ENCODE data around the gene NTSR1.

The NTSR1 gene

DNA sequence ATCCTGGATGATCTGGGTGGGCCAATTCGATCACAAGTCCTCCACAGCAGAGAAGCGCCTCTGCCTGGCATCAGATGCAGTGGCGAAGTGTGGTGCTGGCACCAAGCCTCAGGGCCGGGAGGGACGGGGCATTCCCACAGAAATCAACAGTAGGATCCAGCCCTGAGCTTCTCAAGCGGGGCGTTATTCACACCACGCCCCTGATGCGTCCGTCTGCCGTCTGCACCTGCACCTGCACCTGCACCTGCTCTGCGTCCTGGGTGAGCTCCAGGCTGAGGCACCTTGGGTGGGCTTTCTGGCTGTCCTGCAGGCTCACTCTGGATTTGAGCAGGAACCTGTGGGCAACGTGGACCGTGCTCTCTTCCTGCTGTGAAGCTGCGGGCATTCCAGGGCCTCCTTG is 13.8 kb upstream of the NTSR1 start:
- peak; percentile 69 for DNase-seq

DNA sequence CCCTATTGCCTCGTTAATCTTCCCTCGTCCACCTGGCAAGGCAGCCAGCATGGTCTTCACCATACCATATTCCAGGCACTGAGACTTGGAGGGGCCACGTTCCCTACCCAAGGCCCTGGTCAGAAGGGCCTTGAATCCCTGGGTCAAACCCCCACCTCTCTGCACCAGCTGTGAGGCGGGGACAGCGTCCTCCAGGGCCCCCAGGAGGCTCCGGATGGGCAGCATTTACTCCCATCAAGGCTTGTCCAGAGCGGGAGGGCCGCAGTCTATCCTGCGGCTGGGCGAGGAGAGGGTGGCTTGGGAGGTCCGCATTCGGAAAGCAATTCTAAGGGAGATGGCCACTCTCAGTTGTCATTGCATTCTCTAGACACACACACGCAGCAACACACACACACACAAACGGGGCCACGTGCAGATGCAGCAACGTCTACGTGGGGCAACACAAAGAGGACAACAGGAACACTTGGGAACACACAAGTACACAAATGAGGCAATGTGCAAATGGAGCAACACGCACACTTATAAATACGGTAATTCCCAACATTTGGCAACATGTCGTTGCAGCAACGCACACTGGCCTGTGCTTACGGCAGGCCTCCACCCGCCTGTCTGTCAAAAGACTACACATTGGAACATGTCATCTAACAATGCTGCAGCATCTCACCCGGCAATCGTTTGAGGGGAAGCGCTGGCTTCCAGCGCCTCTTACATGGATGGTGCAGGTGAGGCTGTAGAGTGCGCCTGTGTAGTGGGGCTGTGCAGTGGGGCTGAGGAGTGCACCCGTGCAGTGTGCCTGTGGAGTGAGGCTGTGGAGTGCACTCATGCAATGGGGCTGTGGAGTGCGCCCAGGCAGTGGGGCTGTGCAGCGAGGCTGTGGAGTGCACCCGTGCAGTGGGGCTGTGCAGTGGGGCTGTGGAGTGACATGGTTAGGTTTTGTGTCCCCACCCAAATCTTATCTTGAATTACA is 12.9 kb upstream of the NTSR1 start:
- no peak for DNase-seq

GRCh38 chr20:62696434-62696957 is 12.1 kb upstream of the NTSR1 start:
- DNase-seq = no peak

DNA sequence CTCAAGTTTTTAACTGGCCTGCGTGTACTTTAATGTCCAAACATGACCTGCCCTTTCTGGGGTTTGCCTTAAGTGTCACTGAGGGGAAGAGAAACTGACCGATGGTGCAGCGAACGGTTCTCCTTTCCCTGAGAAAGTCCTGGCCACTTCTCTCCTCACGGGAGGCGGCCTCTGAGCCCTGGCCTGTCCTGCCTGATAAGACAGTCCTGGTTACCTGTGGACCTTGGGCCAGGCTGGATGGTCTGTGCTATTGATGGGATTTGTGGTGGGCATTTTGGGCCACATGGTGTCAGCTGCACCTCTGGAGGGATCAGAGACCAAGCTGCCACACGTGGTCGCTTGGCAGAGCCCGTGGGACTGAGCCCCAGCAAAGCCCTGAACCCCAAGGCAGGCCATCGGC is 11.6 kb upstream of the NTSR1 start:
- DNase-seq = no peak

- no peak for DNase-seq
Observed at GRCh38 chr20:62697468-62697912, 11.1 kb upstream of the NTSR1 start.

DNA sequence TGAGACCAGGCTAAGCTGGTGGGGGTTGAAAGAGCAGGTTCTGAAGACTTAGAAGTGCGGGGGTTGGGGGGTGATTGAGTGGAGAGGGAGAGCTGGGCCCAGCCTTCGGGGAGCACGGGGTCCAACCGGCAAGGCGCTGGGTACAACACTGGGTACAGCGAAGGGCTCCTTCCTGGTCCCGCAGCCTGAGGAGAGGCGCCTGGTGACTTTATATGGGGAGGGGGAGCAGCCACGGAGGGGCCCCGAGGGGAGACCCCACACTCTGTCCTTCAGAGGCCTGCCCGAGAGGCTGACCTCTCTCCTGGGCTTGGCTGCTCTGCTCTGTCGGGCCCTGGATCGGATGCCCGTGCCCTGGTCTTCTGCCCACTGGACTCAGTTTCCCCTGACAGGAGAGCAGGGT is 10.4 kb upstream of the NTSR1 start:
- no peak for DNase-seq

- no peak for DNase-seq
Observed at GRCh38 chr20:62699296-62699695, 9.3 kb upstream of the NTSR1 start.

DNA sequence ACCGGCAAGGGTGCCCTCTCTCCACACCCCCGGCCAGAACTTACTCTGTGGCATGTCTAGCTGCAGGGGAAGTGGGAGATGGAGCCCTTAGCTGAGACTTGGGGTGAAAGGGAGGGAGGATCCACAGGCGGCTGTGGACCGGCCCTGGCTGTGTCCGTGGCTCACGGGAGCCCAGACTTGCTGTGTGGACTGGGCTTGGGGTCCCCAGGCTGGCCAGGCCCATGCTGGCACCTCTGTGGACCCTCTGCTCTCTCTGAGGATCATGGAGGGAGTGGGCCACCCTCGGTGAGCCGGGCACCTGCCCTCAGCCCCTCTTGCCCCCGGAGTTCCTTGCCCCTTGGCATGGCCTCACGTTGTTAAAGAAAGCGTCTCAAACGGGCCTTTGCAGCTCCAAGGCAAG is 8.9 kb upstream of the NTSR1 start:
- no peak for DNase-seq

DNA sequence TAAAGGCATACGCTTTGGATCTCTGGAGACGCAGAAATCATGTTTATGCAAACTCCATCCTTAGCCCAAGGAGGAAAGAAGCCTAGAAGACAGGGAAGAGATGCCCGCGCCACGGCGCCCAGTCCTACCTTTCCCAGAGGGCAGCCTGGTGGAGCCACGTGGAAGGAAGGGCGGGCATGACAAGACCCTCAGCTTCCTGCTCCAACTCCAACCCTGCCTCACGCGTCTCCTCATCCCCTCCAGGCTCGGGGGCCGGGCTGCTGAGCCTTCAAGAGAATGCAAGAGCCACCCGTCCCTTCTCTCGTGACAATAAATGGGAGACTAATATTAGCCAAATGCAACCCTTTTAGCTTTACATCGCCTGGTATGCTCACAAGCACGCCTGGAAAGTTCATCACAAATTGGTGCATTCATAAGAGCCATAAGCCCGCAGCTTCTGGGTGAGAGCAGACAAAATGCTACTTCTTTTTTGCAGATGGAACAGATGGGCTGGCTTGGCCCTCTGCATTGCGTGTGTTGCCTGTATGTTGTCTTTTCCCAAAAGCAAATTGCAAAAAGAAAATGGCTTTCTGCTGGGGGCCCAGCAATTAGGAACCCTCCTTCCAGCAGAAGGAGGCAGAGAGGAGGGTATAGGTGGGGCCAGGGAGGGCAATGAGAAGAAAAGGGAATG is 8.2 kb upstream of the NTSR1 start:
- DNase-seq = no peak

- DNase-seq = no peak
Observed at GRCh38 chr20:62701161-62702012, 7.2 kb upstream of the NTSR1 start.

DNA sequence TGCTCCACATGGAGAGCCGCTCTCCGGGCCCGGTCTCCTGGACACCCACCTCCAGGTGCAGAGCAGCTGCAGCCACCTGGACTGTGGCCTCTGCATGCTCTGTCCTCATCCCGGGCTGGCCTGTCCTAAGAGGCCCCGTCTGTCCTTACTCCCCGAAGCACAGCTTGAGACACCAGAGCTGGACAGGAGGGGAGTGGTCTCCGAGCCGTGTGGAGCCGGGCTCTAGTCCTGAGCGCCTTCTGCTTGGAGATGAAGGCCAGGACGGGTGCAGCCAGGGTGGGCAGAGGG is 6.7 kb upstream of the NTSR1 start:
- DNase-seq = no peak

DNA sequence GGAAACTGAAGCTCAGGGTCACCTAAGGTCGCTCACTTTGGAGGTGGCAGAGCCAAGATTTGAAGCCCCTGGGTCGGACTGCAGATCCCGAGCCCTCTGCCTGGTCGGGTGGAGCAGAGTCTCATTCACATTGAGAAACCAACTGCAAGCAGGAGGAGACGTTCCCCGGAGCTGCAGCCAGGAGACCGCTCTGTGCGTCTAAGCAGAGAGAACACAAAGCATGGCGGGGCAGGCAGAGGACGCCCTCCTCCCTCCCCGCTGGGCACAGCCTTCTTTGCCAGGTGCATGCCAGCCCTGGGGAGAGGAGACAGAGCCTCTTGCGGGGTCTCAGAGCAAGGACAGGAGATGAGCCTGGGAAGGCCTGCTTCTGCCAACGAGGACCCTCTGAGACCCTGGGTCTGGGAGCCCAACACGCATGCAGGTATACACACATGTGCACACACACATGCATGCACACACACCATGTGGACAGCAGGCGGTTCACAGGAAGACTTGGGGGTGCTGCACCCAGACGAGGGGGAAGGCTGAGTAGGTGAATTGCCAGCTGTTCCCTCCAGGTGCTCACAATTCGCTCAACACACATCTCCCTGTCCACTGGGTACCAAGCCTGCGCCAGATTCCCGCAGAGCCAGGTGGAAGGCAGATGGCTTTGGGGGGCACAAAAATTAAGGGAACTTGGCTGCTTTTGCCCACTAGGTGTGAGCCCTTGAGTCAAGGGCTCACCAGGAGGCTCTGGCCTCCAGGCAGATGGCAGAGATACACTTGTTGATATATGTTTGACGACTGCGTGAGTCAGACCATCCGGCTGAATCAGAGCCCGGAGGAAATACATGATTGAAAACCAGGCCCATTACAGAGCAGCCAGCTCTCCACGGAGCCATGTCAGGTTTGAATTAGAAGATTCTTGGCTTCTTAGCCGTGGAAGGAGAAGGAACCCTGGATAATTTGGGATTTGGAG is 5.5 kb upstream of the NTSR1 start:
- peak; percentile 63 for DNase-seq

- no peak for DNase-seq
Observed at GRCh38 chr20:62703853-62704228, 4.8 kb upstream of the NTSR1 start.

GRCh38 chr20:62704341-62704948 is 4.2 kb upstream of the NTSR1 start:
- peak; percentile 26 for DNase-seq

GRCh38 chr20:62705627-62706026 is 3.0 kb upstream of the NTSR1 start:
- no peak for DNase-seq

DNA sequence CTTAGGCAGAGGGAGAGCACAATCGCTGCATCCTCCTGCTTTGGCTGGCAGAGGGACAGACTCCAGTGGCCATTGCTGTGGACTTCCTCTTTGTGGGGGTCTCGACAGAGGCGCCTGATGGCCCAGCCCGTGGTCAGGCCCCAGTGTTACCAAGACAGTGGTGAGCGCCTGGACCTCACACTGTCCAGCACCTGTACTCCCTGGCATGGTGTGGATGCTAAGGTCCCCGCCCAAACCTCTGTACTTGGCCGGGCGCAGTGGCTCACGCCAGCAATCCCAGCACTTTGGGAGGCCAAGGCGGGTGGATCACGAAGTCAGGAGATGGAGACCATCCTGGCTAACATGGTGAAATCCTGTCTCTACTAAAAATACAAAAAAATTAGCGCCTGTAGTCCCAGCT is 2.3 kb upstream of the NTSR1 start:
- no peak for DNase-seq

DNA sequence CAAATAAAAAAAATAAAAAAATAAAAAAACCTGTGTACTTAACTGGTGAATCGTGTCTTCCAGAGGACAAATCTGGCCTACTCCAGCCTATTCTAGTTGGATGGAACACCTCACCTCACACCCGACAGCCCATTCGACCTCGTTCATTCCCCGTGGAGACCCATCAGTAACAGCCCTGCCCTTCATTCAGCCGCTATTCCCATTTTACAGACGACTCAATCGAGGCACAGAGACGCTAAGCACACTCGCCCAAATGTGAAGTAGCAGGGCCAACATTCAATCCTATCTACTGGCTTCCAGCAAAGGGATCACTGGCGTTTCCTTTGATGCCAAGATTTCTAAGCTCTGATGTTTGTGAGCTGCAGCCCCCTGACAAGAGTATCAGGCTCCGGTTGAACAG is 1.8 kb upstream of the NTSR1 start:
- DNase-seq = no peak

DNA sequence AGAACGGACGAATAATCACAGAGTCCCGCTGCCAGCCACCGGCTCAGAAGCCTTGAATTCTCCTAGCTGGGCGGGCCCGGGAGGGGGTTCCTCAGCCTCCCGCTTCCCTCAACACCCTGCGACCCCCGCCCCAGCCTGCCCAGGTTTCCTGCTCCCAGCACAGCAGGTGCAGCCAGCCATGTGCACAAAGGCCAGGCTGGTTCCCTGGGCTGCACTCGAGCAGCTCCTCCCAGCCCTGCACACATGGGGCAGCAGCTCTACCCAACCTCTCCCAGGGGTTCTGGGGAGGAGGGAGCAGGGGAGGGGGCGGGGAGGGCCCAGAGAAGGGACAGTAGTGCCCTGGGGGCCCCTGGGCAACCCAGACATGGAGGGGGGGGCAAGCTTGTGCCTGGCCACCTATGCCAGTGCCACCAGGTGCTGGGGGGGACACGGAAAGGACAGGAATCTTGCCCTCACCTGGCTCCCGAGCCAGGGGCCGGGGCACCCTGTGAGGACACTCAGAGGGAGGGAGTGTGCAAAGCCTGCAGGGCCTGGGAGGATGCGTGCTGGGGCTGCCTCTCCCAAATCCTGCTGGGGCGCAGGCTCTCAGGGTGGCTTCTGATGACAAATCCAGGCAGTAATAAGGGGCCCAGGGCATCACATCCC is 1.2 kb upstream of the NTSR1 start:
- peak; percentile 41 for DNase-seq

DNA sequence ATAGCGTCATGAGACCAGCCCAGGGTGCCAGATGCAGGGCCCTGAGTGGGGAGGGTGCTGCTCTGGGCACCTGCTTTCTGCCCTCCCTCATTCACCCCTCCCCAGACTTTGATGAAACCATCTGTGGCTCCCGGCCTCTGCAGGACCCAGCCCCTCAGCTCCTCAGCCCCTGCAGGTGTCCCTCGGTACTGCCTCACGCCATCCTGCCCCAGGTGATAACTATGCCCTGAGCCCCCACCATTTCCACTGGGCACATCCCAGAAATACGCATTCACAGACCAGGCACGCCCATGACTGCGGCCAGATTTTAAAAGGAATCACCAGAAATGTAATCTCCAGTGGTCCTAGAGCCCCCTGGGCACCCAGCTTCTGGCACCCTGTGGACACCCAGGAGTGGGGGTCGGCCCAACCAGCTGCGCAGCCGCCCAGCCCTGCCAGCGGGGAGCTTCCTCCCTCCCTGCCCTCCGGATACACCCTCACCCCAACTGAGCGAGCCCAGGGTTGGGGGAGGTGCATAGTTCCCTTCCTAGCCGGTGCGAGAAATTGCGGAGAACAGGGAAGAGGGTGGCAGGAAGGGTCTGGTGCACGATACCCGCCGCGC is 615 bp upstream of the NTSR1 start:
- DNase-seq = peak; percentile 94

DNA sequence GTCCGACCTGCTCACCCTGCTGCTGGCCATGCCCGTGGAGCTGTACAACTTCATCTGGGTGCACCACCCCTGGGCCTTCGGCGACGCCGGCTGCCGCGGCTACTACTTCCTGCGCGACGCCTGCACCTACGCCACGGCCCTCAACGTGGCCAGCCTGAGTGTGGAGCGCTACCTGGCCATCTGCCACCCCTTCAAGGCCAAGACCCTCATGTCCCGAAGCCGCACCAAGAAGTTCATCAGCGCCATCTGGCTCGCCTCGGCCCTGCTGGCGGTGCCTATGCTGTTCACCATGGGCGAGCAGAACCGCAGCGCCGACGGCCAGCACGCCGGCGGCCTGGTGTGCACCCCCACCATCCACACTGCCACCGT is 885 bp downstream of the NTSR1 start:
- peak; percentile 53 for DNase-seq
